ENCODE measurements around the gene EPHB4.
"Not testable (repeated sequence)": the region's sequence is repeated elsewhere in the genome, so short reads cannot be mapped to it uniquely, and the experiment has no call there.

Gene EPHB4

DNA sequence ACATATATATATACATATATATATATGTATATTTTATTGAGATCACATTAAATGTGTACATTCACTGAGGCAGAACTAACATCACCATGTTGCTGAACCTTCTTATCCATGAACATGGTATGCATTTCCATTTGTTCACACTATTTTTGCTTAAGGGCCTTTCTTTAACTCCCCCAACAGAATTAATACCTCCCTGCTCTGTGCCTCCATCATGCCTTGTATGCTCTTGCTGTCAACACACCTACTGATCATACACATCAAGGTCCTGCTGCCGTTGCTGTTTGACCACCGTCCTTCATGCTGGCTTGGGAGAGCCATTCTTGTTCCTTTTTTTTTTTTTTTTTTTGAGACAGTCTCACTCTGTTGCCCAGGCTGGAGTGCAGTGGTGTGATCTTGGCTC is 43.5 kb downstream of the EPHB4 start:
- DNase-seq, result no peak

DNA sequence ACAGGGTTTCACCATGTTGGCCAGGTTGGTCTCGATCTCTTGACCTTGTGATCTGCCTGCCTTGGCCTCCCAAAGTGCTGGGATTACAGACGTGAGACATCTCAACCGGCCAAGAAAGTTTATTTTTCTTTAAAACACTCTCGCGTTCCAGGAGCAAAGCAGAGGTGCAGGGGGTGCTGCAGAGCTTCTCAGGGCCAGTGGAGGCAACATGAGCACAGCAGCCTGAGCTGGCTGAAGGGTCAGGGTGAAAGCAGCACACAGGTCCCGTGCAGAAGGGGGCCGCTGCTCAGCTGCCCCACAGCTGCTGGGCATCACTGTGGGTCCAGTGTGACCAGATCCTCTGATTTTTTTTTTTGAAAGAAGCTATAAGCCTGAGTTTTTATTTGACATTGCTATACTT is 46.1 kb downstream of the EPHB4 start:
- DNase-seq, result no peak

DNA sequence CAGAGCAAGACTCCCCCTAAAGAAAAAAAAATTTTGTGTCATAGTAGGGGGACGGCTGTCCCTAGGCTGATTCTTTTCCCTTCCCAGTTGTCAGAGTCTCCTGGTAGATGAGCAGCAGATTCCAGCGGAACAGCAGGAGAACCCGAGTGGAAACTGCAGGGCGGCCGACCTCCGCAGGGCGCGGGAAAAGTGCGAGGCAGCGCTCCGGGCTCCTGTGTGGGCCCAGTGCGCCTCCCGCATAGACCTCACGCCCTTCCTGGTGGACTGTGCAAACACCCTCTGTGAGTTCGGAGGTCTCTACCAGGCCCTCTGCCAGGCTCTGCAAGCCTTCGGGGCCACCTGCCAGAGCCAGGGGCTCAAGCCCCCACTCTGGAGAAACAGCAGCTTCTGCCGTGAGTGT is 48.0 kb downstream of the EPHB4 start:
- no peak for DNase-seq

DNA sequence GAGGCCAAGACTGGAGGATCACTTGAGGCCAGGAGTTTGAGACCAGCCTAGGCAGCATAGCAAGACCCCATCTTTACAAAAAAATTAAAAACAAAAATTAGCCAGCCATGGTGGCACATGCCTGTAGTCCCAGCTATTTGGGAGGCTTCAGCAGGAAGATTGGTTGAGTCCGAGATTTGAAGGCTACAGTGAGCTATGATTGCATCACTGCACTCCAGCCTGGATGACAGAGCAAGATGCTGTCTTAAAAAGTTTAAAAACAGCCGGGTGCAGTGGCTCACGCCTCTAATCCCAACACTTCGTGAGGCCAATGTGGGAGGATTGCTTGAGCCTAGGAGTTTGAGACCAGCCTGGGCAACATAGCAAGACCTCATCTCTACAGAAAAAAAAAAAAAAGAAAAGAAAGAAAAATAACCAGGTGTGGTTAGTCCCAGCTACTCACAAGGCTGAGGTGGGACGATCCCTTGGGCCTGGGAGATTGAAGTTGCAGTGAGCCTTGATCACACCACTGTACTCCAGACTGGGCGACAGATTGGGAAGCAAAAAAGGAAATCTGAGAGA is 49.2 kb downstream of the EPHB4 start:
- DNase-seq, result no peak

DNA sequence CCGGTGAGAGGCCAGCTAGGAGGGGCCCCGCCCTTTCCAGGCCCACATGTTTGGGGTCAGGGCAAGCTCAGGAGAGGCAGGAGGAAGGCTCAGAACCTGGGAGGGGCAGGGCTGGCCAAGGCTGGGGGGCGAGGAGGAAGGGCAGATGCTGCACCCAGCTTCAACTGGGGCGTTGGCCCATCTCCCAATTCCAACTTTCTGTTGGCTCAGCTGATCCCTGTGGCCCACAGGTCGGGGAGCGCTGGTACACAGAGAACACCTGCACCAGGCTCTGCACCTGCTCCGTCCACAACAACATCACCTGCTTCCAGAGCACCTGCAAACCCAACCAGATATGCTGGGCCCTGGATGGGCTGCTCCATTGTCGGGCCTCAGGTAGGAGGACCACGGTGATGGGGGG is 53.8 kb downstream of the EPHB4 start:
- no peak for DNase-seq

DNA sequence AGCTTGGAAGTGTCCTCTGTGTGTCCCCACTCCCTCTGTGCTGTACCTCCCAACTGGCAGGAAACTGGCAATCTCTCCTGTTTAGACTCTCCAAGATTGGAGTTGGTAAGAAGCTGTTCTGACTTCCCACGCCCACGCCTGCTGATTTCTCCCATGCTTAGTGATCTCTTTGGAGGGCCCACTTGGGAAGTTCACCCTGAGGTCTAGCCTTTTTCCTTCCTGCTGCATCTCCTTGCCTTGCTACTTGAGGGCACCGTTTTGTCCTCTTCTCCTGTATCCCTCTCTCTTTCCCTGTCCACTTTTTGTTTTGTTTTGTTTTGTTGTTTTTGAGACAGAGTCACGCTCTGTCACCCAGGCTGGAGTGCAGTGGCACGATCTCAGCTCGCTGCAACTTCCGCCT is 58.5 kb downstream of the EPHB4 start:
- no peak for DNase-seq

DNA sequence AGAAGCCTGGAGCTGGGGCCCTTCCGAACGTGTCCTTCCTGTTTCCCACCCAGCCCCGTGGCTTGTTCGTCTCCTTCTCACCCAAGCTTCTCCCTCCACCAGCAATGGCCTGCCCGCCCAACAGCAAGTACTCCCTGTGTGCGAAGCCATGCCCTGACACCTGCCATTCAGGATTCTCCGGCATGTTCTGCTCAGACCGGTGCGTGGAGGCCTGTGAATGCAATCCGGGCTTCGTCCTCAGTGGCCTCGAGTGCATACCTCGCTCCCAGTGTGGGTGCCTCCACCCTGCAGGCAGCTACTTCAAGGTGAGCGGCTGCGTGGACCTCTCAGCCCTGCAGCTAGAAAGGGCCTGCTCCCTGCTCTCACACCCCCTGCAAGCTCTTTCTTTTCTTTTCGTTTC is 62.1 kb downstream of the EPHB4 start:
- no peak for DNase-seq

DNA sequence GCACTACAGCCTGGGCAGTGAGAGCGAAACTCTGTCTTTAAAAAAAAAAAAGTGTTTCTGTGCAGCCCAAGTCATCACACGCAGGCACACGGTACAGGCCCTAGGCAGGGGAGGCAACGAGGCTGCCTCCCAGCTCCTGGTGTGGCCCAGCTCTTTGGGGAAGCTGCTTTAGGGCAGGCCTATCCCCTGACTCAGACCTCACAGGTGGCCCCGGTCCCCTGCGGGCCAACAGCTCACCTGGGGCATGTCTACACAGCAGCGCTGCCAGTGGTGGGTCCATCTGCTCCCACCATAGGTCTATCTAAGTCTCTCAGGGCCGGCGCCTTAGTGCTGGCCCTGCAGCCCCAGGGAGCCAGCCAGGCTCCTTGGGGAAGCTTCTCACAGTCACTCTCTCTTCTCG is 62.5 kb downstream of the EPHB4 start:
- no peak for DNase-seq

DNA sequence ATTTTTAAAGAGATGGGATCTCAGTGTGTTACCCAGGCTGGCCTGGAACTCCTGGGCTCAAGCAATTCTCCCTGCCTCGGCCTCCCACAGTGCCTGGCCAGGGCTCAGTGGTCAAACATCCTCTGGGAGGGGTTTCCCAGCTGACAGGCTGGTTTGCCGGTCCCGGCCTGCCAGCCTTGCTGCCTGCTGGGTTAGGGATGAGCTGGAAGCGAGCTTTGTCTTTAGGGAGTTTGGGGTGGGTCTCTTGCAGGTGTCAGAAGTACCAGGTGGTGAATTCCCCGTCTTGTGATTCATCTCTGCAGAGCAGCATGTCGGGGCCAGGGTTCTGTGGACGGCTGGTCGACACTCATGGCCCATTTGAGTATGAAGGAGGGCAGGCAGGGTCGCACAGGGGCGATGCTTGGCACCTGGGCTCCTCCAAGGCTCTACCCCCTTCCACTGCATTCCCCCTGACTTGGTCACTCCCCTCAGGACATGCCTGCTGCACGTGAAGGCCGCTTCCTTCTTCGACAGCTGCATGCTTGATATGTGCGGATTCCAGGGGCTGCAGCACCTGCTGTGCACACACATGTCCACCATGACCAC is 63.7 kb downstream of the EPHB4 start:
- DNase-seq, result no peak

DNA sequence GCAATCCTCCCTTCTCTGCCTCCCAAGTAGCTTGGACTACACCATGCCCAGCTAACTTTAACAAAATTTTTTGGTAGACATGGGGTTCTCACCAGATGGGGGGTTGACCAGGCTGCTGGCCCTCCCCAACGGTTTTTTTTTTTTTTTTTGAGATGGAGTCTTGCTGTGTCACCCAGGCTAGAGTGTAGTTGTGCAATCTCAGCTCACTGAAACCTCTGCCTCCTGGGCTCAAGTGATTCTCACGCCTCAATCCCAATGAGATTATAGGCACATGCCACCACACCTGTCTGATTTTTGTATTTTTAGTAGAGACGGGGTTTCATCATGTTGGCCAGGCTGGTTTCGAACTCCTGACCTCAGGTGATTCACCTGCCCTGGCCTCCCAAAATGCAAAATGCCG is 64.5 kb downstream of the EPHB4 start:
- DNase-seq, result not testable (repeated sequence)

DNA sequence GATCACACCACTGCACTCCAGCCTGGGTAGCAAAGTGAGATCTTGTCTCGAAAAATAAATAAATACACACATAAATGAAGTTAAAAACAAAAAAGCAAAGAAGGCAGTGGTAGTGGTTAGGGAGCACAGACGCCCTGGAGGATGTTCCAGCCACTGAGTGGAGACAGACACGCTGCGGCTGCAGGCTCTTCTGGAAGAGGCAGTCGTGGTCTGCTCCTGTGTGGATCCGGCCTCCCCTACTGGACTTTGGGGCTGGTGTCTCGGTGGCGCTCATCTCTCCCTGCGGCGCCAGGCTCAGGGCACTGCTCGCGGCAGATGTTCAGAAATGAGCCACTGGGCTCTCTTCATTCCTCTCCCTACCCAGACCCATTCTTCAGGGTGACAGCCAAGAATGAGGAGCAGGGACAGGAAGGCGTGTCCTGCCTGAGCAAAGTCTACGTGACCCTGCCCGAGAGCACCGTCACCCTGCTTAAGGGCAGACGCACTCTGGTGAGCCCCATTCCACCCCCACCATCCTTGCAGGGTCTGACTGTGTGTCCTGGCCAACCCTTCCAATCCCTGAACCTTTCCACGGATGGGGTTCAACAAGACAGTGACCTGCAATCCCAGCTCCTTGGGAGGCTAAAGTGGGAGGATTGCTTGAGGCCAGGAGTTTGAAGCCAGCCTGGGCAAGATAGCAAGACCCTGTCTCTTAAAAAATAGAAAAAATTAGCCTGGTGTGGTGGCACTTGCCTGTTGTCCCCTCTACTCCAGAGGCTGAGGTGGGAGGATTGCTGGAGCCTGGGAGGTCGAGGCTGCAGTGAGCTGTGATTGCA is 67.8 kb downstream of the EPHB4 start:
- no peak for DNase-seq

DNA sequence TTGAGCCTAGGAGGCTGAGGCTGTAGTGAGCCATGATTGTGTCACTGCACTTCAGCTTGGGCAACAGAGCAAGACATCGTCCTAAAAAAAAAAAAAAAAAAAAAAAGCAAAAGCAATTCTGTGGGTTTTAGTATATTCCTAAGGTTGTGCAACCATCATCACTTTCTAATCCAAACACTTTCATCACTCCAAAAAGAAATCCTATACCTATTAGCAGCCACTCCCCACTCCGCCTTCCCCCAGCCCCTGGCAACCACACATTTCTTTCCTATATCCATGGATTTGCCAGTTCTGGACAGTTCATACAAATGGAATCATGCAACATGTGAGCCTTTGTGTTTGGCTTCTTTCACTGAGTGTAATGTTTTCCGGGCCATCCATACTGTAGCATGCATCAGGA is 73.6 kb downstream of the EPHB4 start:
- DNase-seq, result no peak

DNA sequence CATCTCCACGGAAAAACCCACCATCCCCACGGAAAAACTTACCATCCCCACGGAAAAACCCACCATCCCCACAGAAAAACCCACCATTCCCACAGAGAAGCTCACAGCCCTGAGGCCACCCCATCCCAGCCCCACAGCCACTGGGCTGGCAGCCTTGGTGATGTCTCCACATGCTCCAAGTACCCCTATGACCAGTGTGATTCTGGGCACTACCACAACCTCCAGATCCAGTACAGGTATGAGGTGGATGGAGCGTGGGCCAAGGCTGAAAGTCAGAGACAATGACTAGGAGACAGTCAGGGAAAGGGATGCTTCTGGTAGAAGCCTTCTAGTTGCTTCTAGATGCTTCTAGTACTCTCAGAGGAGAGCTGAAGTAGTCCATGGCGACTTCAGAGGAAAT is 74.3 kb downstream of the EPHB4 start:
- DNase-seq, result no peak
